HEK293 (cell line): ENCODE results near the gene HTATIP2.

ENCODE experiments used
- CTCF ChIA-PET: fragments of 350-600 bp; formaldehyde crosslinking; extraction: SDS; loops from one replicate; lab custom pipeline; 2021; ENCODE audit warnings: antibody characterized with exemption; lab: Yijun Ruan, JAX
- POLR2A ChIA-PET: fragments of 300-600 bp; formaldehyde crosslinking; extraction: SDS; loops from one replicate; lab custom pipeline; 2020; ENCODE audit warnings: antibody characterized with exemption, inconsistent platforms; lab: Yijun Ruan, JAX
- H3K27ac ChIP-seq: fragments of 200-500 bp; sonication (Bioruptor generic); 2 replicates; pipeline ENCODE4 v1.5.1; 2014; ENCODE audit warnings: low read depth, low read length, control low read depth, inconsistent platforms; ENCODE audit errors: extremely low read depth
- H3K36me3 ChIP-seq, 2 experiments: fragments of 200-500 bp in 1 of 2; sonication (Bioruptor generic) in 1 of 2; 1 replicate in 1 of 2; 2 replicates in 1 of 2; pipeline ENCODE4 v1.5.1; 2014 to 2017; ENCODE audit warnings: inconsistent platforms in 2 of 2, low read length in 2 of 2; ENCODE audit not compliant: control insufficient read depth in 2 of 2, insufficient read depth in 1 of 2
- H3K4me1 ChIP-seq: fragments of 200-500 bp; sonication (Bioruptor generic); 2 replicates; pipeline ENCODE4 v1.5.1; 2014; ENCODE audit warnings: mild to moderate bottlenecking, low read length, inconsistent platforms; ENCODE audit not compliant: control insufficient read depth, insufficient read depth
- H3K4me3 ChIP-seq: 2 replicates; pipeline ENCODE4 v1.5.1; 2011; ENCODE audit warnings: low read depth, mild to moderate bottlenecking, control low read depth, low read length, moderate library complexity
- H3K9me3 ChIP-seq: fragments of 200-500 bp; sonication (Bioruptor generic); 2 replicates; pipeline ENCODE4 v1.5.1; 2014; ENCODE audit warnings: low read depth, low read length, inconsistent platforms; ENCODE audit not compliant: control insufficient read depth, insufficient read depth
- GLI2 ChIP-seq: fragments of 450-650 bp; formaldehyde crosslinking; IDR thresholded peaks from 2 replicates; pipeline ENCODE4; 2017; ENCODE audit warnings: missing biosample characterization, missing genetic modification characterization, low read depth, borderline replicate concordance
- GLIS1 ChIP-seq: fragments of 450-650 bp; formaldehyde crosslinking; IDR thresholded peaks from 2 replicates; pipeline ENCODE4 v1.5.1; 2016; ENCODE audit warnings: missing biosample characterization, missing genetic modification characterization
- GLIS2 ChIP-seq: fragments of 450-650 bp; formaldehyde crosslinking; IDR thresholded peaks from 2 replicates; pipeline ENCODE4 v1.5.1; 2016; ENCODE audit warnings: missing biosample characterization, missing genetic modification characterization
- KLF10 ChIP-seq: fragments of 450-650 bp; IDR thresholded peaks from 2 replicates; pipeline ENCODE4 v1.5.1; 2018; ENCODE audit warnings: missing biosample characterization, mild to moderate bottlenecking, missing genetic modification characterization
- KLF8 ChIP-seq: fragments of 450-650 bp; formaldehyde crosslinking; IDR thresholded peaks from 2 replicates; pipeline ENCODE4 v1.5.1; 2016; ENCODE audit warnings: missing biosample characterization, missing genetic modification characterization
- MYNN ChIP-seq: fragments of 450-650 bp; formaldehyde crosslinking; IDR thresholded peaks from 2 replicates; pipeline ENCODE4 v1.5.1; 2016; ENCODE audit warnings: missing biosample characterization, missing genetic modification characterization, borderline replicate concordance
- MZF1 ChIP-seq: fragments of 450-650 bp; formaldehyde crosslinking; IDR thresholded peaks from 2 replicates; pipeline ENCODE4 v1.5.1; 2017; ENCODE audit warnings: missing biosample characterization, missing genetic modification characterization, borderline replicate concordance
- SP7 ChIP-seq: fragments of 450-650 bp; formaldehyde crosslinking; IDR thresholded peaks from 2 replicates; pipeline ENCODE4 v1.5.1; 2016; ENCODE audit warnings: missing biosample characterization, missing genetic modification characterization
- WT1 ChIP-seq: fragments of 450-650 bp; formaldehyde crosslinking; IDR thresholded peaks from 2 replicates; pipeline ENCODE4 v1.5.1; 2016; ENCODE audit warnings: missing biosample characterization, missing genetic modification characterization
- ZBTB17 ChIP-seq: fragments of 450-650 bp; formaldehyde crosslinking; IDR thresholded peaks from 2 replicates; pipeline ENCODE4 v1.5.1; 2016; ENCODE audit warnings: missing biosample characterization, missing genetic modification characterization
- ZBTB21 ChIP-seq: fragments of 450-650 bp; formaldehyde crosslinking; IDR thresholded peaks from 2 replicates; pipeline ENCODE4 v1.5.1; 2017; ENCODE audit warnings: missing biosample characterization, missing genetic modification characterization
- ZFP41 ChIP-seq: fragments of 450-650 bp; formaldehyde crosslinking; IDR thresholded peaks from 2 replicates; pipeline ENCODE4 v1.5.1; 2016; ENCODE audit warnings: missing biosample characterization, missing genetic modification characterization, borderline replicate concordance
- ZNF114 ChIP-seq: fragments of 450-650 bp; formaldehyde crosslinking; IDR thresholded peaks from 2 replicates; pipeline ENCODE4 v1.5.0; 2017; ENCODE audit warnings: missing biosample characterization, missing genetic modification characterization
- ZNF274 ChIP-seq, 2 experiments: fragments of 200-500 bp in 1 of 2; fragments of 450-650 bp in 1 of 2; sonication (Bioruptor generic) in 1 of 2; formaldehyde crosslinking in 1 of 2; IDR thresholded peaks; 2 replicates each; pipeline versions ENCODE4 v1.5.1 to v1.6.1; 2014 to 2016; ENCODE audit warnings: borderline replicate concordance in 1 of 2, inconsistent platforms in 1 of 2, low read length in 1 of 2, missing biosample characterization in 1 of 2, missing genetic modification characterization in 1 of 2
- ZNF350 ChIP-seq: fragments of 450-650 bp; formaldehyde crosslinking; IDR thresholded peaks from 2 replicates; pipeline ENCODE4 v1.5.0; 2017; ENCODE audit warnings: missing biosample characterization, mild to moderate bottlenecking, missing genetic modification characterization
- ZNF529 ChIP-seq: fragments of 450-650 bp; formaldehyde crosslinking; IDR thresholded peaks from 2 replicates; pipeline ENCODE4 v1.5.1; 2017; ENCODE audit warnings: missing genetic modification characterization, missing biosample characterization; ENCODE audit not compliant: insufficient replicate concordance
- ZNF548 ChIP-seq: fragments of 450-650 bp; formaldehyde crosslinking; IDR thresholded peaks from 2 replicates; pipeline ENCODE4 v1.5.1; 2016; ENCODE audit warnings: missing biosample characterization, missing genetic modification characterization
- ZNF623 ChIP-seq: fragments of 450-650 bp; formaldehyde crosslinking; IDR thresholded peaks from 2 replicates; pipeline ENCODE4 v1.5.1; 2016; ENCODE audit warnings: missing biosample characterization, missing genetic modification characterization
- ZNF654 ChIP-seq: fragments of 450-650 bp; formaldehyde crosslinking; IDR thresholded peaks from 2 replicates; pipeline ENCODE4 v1.5.1; 2016; ENCODE audit warnings: low read depth, missing biosample characterization, missing genetic modification characterization
- ZNF670 ChIP-seq: fragments of 450-650 bp; formaldehyde crosslinking; IDR thresholded peaks from 2 replicates; pipeline ENCODE4 v1.5.1; 2016; ENCODE audit warnings: missing biosample characterization, missing genetic modification characterization, low read depth
- ZNF677 ChIP-seq: fragments of 450-650 bp; IDR thresholded peaks from 2 replicates; pipeline ENCODE4 v1.5.0; 2018; ENCODE audit warnings: missing biosample characterization, mild to moderate bottlenecking, missing genetic modification characterization, moderate library complexity
- ZNF768 ChIP-seq: fragments of 450-650 bp; formaldehyde crosslinking; IDR thresholded peaks from 2 replicates; pipeline ENCODE4 v1.5.1; 2018; ENCODE audit warnings: missing biosample characterization, mild to moderate bottlenecking, missing genetic modification characterization
- ZNF777 ChIP-seq: fragments of 450-650 bp; formaldehyde crosslinking; IDR thresholded peaks from 2 replicates; pipeline ENCODE4 v1.5.1; 2017; ENCODE audit warnings: missing biosample characterization, missing genetic modification characterization, borderline replicate concordance
- ZNF830 ChIP-seq: fragments of 450-650 bp; IDR thresholded peaks from 2 replicates; pipeline ENCODE4 v1.5.0; 2018; ENCODE audit warnings: missing biosample characterization, missing genetic modification characterization, low read depth, mild to moderate bottlenecking, moderate library complexity
- ZNF837 ChIP-seq: fragments of 450-650 bp; formaldehyde crosslinking; IDR thresholded peaks from 2 replicates; pipeline ENCODE4 v1.5.1; 2016; ENCODE audit warnings: missing biosample characterization, missing genetic modification characterization
- ZSCAN23 ChIP-seq: fragments of 450-650 bp; formaldehyde crosslinking; IDR thresholded peaks from 2 replicates; pipeline ENCODE4 v1.5.1; 2016; ENCODE audit warnings: missing biosample characterization, missing genetic modification characterization
- ZSCAN30 ChIP-seq: fragments of 450-650 bp; IDR thresholded peaks from 2 replicates; pipeline ENCODE4 v1.5.1; 2018; ENCODE audit warnings: missing biosample characterization, mild to moderate bottlenecking, missing genetic modification characterization, moderate library complexity
- TF ChIP-seq, protein P1 (sequence below): fragments of 450-650 bp; formaldehyde crosslinking; IDR thresholded peaks from 2 replicates; pipeline ENCODE4 v1.5.1; 2016; ENCODE audit warnings: missing biosample characterization, missing genetic modification characterization
- TF ChIP-seq, protein P2 (sequence below): fragments of 450-650 bp; formaldehyde crosslinking; IDR thresholded peaks from 2 replicates; pipeline ENCODE4 v1.5.1; 2017; ENCODE audit warnings: missing biosample characterization, missing genetic modification characterization
- TF ChIP-seq, protein P3 (sequence below): fragments of 450-650 bp; formaldehyde crosslinking; IDR thresholded peaks from 2 replicates; pipeline ENCODE4 v1.5.1; 2016; ENCODE audit warnings: missing biosample characterization, missing genetic modification characterization
- TF ChIP-seq, protein P4 (sequence below): fragments of 450-650 bp; formaldehyde crosslinking; IDR thresholded peaks from 2 replicates; pipeline ENCODE4 v1.5.1; 2016; ENCODE audit warnings: missing biosample characterization, missing genetic modification characterization, low read depth

Gene HTATIP2

DNA sequence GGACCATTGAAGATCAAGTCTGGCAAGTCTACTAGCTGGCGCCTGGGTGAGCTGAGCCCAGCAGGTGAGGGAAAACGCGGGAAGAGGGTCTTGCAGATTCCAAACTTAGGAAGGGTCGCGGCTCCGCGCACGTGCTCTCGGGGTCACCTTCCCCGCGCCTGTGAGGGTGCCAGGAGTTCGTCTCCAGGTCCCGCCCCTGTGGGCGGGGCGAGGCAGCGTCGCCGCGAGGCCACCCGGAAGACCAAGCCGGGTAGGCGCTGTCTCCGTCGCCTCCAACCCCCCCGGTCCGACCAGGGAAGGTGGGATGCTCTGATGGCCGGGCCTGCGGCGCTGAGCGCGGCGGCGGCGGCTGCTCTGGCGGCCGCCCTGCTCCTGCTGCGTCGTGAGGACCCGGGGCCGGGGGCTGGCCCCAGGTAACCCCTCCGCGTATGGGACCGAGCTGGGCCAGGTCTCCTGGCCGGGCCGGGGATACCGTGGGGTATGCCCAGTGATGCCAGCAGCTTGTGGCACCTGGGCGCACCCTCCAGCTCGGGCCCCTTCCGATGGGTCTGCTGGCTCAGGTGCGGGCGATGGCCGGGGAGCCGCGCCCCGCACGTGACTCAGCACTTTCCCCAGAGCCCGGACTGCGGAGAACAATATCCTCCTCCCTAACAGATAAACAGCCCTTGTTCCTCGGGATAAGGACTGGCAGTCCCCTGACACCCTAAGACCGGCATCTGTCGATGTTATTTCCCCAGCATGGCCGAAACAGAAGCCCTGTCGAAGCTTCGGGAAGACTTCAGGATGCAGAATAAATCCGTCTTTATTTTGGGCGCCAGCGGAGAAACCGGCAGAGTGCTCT, at the start of gene HTATIP2:
HTATIP2 (plus strand) TSS at position 215 of the 841 bp plus-strand sequence; CDS start at position 739, 524 bp downstream.
- Histone ChIP-seq H3K27ac (peak within 1 kb of the TSS; percentile 32; the same call in 1 of the 2 replicates), H3K4me3 (peak within 1 kb of the TSS; percentile 47), H3K36me3 (no peaks in the 10 kb centered on the region), H3K9me3 (no peaks in the 10 kb centered on the region), H3K4me1 (no peaks in the 10 kb centered on the region; the same call in 1 of the 2 replicates)
- ChIA-PET CTCF (interaction anchor here (0.6 to 3.6 kb wide), 5 partner anchors 8 to 424 kb away, joined by 3 to 18 read pairs (median 3); no protein-coding TSS in a partner anchor), POLR2A (no interaction called here)
- TF ChIP-seq GLIS2 (tag by site-specific recombination) (peak; percentile 8; the same call in 1 of the 2 replicates), ZNF274 (IDR thresholded peaks at IDR 0.05; ENCODE audit: low read length) (no peak), ZNF274 (tag by site-specific recombination; IDR thresholded peaks at IDR 0.05; ENCODE audit: borderline replicate concordance) (no peak), MYNN (no peak), ZBTB17 (tag by site-specific recombination) (peak; percentile 54), ZNF670 (no peak), ZNF677 (tag by site-specific recombination) (no peak), ZSCAN30 (tag by site-specific recombination) (0 out of 2 replicates have a peak, but pooled peaks have one; percentile 40), KLF10 (tag by site-specific recombination) (0 out of 2 replicates have a peak, but pooled peaks have one; percentile 41), ZNF623 (tag by site-specific recombination) (no peak), ZNF837 (no peak), ZNF830 (tag by site-specific recombination) (no peak), ZNF768 (tag by site-specific recombination) (no peak), ZNF654 (tag by site-specific recombination) (no peak), ZNF114 (tag by site-specific recombination) (no peak), GLIS1 (tag by site-specific recombination) (peak; percentile 39; the same call in 1 of the 2 replicates), ZSCAN23 (tag by site-specific recombination) (no peak), KLF8 (tag by site-specific recombination) (peak; percentile 28; the same call in 1 of the 2 replicates), GLI2 (tag by site-specific recombination) (no peak), SP7 (tag by site-specific recombination) (no peak), ZBTB21 (tag by site-specific recombination) (no peak), ZFP41 (tag by site-specific recombination) (no peak), WT1 (tag by site-specific recombination) (no peak), MZF1 (no peak), ZNF548 (tag by site-specific recombination) (no peak), ZNF529 (tag by site-specific recombination) (no peak), ZNF350 (tag by site-specific recombination) (no peak), ZNF777 (tag by site-specific recombination) (no peak)
- TF ChIP-seq, protein P1, sequence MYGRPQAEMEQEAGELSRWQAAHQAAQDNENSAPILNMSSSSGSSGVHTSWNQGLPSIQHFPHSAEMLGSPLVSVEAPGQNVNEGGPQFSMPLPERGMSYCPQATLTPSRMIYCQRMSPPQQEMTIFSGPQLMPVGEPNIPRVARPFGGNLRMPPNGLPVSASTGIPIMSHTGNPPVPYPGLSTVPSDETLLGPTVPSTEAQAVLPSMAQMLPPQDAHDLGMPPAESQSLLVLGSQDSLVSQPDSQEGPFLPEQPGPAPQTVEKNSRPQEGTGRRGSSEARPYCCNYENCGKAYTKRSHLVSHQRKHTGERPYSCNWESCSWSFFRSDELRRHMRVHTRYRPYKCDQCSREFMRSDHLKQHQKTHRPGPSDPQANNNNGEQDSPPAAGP (tag by site-specific recombination), result no peak
- TF ChIP-seq, protein P2, sequence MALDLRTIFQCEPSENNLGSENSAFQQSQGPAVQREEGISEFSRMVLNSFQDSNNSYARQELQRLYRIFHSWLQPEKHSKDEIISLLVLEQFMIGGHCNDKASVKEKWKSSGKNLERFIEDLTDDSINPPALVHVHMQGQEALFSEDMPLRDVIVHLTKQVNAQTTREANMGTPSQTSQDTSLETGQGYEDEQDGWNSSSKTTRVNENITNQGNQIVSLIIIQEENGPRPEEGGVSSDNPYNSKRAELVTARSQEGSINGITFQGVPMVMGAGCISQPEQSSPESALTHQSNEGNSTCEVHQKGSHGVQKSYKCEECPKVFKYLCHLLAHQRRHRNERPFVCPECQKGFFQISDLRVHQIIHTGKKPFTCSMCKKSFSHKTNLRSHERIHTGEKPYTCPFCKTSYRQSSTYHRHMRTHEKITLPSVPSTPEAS, result no peak; the same call in 1 of the 2 replicates
- TF ChIP-seq, protein P3, sequence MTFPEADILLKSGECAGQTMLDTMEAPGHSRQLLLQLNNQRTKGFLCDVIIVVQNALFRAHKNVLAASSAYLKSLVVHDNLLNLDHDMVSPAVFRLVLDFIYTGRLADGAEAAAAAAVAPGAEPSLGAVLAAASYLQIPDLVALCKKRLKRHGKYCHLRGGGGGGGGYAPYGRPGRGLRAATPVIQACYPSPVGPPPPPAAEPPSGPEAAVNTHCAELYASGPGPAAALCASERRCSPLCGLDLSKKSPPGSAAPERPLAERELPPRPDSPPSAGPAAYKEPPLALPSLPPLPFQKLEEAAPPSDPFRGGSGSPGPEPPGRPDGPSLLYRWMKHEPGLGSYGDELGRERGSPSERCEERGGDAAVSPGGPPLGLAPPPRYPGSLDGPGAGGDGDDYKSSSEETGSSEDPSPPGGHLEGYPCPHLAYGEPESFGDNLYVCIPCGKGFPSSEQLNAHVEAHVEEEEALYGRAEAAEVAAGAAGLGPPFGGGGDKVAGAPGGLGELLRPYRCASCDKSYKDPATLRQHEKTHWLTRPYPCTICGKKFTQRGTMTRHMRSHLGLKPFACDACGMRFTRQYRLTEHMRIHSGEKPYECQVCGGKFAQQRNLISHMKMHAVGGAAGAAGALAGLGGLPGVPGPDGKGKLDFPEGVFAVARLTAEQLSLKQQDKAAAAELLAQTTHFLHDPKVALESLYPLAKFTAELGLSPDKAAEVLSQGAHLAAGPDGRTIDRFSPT (tag by site-specific recombination), result 0 out of 2 replicates have a peak, but pooled peaks have one; percentile 52
- TF ChIP-seq, protein P4, sequence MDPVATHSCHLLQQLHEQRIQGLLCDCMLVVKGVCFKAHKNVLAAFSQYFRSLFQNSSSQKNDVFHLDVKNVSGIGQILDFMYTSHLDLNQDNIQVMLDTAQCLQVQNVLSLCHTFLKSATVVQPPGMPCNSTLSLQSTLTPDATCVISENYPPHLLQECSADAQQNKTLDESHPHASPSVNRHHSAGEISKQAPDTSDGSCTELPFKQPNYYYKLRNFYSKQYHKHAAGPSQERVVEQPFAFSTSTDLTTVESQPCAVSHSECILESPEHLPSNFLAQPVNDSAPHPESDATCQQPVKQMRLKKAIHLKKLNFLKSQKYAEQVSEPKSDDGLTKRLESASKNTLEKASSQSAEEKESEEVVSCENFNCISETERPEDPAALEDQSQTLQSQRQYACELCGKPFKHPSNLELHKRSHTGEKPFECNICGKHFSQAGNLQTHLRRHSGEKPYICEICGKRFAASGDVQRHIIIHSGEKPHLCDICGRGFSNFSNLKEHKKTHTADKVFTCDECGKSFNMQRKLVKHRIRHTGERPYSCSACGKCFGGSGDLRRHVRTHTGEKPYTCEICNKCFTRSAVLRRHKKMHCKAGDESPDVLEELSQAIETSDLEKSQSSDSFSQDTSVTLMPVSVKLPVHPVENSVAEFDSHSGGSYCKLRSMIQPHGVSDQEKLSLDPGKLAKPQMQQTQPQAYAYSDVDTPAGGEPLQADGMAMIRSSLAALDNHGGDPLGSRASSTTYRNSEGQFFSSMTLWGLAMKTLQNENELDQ, result no peak
